ENCODE results near the gene CD2AP.

The CD2AP gene

DNA sequence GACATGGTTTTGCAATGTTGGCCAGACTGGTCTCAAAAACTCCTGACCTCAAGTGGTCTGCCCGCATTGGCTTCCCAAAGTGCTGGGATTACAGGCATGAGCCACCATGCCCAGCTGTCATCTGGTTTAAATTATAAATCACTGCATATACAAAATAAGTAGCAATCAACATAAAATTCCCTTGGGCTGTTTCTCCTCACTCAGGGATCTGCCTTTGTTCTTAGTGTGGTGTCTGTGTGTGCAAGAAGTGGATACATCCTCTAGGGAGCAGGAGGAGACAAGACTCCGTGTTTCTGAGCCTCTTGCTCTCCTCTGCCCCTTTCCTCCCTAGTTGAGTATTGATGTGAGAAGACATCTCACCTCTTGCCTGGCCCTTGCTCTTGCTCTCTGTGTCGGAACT lies 155.6 kb downstream of the CD2AP start:
- Histone ChIP-seq H3K27me3 (ENCODE audit: low read length) (no peaks in the 10 kb centered on the region), H3F3A (ENCODE audit: insufficient read depth) (peaks cover 22% of the 10 kb centered on the region), H3K9me2 (replicated peaks; ENCODE audit: insufficient read depth, low read length) (no peaks in the 10 kb centered on the region), H3K4me2 (ENCODE audit: low read depth, low read length, poor library complexity, severe bottlenecking) (no peak overlapping the region), H3K9ac (ENCODE audit: low read length) (no peak overlapping the region), H3K36me3 (ENCODE audit: low read length) (no peaks in the 10 kb centered on the region), H3K4me3 (ENCODE audit: insufficient read depth, low read length, poor library complexity, severe bottlenecking) (no peak overlapping the region), H4K20me1 (ENCODE audit: low read depth, low read length) (no peaks in the 10 kb centered on the region), H3K79me2 (ENCODE audit: insufficient read depth, low read length) (no peaks in the 10 kb centered on the region), H3K27ac (ENCODE audit: low read depth, low read length) (no peak overlapping the region), H3K9me3 (ENCODE audit: insufficient read depth, low read length) (no peaks in the 10 kb centered on the region), H2AFZ (ENCODE audit: low read depth, low read length, severe bottlenecking) (no peak overlapping the region)
- no peak for TF ChIP-seq EZH2phosphoT487 (conservative IDR thresholded peaks at IDR 0.05; ENCODE audit: low read length)
- TF ChIP-seq, protein P1, sequence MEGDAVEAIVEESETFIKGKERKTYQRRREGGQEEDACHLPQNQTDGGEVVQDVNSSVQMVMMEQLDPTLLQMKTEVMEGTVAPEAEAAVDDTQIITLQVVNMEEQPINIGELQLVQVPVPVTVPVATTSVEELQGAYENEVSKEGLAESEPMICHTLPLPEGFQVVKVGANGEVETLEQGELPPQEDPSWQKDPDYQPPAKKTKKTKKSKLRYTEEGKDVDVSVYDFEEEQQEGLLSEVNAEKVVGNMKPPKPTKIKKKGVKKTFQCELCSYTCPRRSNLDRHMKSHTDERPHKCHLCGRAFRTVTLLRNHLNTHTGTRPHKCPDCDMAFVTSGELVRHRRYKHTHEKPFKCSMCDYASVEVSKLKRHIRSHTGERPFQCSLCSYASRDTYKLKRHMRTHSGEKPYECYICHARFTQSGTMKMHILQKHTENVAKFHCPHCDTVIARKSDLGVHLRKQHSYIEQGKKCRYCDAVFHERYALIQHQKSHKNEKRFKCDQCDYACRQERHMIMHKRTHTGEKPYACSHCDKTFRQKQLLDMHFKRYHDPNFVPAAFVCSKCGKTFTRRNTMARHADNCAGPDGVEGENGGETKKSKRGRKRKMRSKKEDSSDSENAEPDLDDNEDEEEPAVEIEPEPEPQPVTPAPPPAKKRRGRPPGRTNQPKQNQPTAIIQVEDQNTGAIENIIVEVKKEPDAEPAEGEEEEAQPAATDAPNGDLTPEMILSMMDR (IDR thresholded peaks at IDR 0.05; ENCODE audit: insufficient read depth, low read length, poor library complexity, severe bottlenecking), result no peak

DNA sequence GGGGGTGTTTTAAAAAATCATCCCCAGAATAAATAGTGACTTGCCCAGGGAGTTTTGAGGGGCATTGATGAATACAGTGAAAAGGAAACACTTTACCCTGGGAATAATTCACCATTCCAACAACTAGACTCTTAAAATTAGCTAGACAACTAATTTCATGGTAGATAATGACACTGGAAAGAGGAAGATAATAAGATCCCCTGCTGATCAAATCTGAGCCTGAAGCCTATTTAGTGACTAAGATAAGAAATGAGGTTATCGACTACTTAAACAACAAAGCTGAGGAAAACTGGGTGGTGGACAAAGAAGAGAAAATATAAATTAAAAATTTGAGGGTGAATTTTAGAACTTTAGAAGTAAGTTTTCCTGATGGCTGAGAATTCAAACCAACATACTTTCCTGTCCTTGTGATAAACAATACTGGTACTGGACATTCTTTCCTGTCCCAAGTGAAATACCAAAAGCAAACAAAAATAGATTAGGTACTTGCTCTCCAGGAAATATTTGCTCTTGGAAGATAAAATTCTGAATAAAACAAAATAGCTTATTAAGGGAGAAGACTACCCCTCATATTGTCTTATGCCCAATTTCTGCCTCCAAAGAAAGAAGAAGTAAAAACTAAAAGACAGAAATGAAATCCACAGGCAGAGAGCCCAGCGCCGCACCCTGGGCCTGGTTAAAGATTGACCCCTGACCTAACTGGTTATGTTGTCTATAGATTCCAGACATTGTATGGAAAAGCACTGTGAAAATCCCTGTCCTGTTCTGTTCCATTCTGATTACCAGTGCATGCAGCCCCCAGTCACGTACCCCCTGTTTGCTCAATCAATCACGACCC lies 156.8 kb downstream of the CD2AP start:
- Histone ChIP-seq H3K27ac (ENCODE audit: low read depth, low read length) (no peak overlapping the region), H4K20me1 (ENCODE audit: low read depth, low read length) (no peaks in the 10 kb centered on the region), H3K9me3 (ENCODE audit: insufficient read depth, low read length) (no peaks in the 10 kb centered on the region), H3K4me2 (ENCODE audit: low read depth, low read length, poor library complexity, severe bottlenecking) (no peak overlapping the region), H3K9me2 (replicated peaks; ENCODE audit: insufficient read depth, low read length) (no peaks in the 10 kb centered on the region), H3K79me2 (ENCODE audit: insufficient read depth, low read length) (no peaks in the 10 kb centered on the region), H3K27me3 (ENCODE audit: low read length) (no peaks in the 10 kb centered on the region), H3K9ac (ENCODE audit: low read length) (no peak overlapping the region), H3K4me3 (ENCODE audit: insufficient read depth, low read length, poor library complexity, severe bottlenecking) (no peak overlapping the region), H2AFZ (ENCODE audit: low read depth, low read length, severe bottlenecking) (no peak overlapping the region), H3K36me3 (ENCODE audit: low read length) (no peaks in the 10 kb centered on the region), H3F3A (ENCODE audit: insufficient read depth) (peaks cover 15% of the 10 kb centered on the region)
- no peak for TF ChIP-seq EZH2phosphoT487 (conservative IDR thresholded peaks at IDR 0.05; ENCODE audit: low read length)
- TF ChIP-seq, protein P1 (IDR thresholded peaks at IDR 0.05; ENCODE audit: insufficient read depth, low read length, poor library complexity, severe bottlenecking), result no peak

DNA sequence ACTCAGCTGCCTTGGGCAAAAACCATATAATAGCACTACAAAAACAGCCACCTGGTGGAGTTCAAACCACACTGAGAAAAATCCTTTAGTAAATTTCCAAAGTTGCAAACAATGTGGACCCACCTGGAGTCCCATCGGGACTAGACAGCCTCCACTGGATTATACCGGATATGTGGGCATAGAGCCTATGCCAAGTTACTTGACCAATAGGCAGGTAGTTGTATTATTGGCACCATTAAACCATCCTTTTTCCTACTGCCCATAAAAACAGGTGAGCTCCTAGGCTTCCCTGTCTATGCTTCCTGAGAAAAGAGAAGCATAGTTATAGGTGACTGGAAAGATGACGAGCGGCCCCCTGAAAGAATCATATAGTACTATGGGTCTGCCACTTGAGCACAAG lies 169.1 kb downstream of the CD2AP start:
- H2AFZ ChIP-seq (ENCODE audit: low read depth, low read length, severe bottlenecking), result no peak overlapping the region
- H3F3A ChIP-seq (ENCODE audit: insufficient read depth), result no peaks in the 10 kb centered on the region
- H3K79me2 ChIP-seq (ENCODE audit: insufficient read depth, low read length), result no peaks in the 10 kb centered on the region
- H3K36me3 ChIP-seq (ENCODE audit: low read length), result no peaks in the 10 kb centered on the region
- no peak for TF ChIP-seq EZH2phosphoT487 (conservative IDR thresholded peaks at IDR 0.05; ENCODE audit: low read length)
- TF ChIP-seq, protein P1 (IDR thresholded peaks at IDR 0.05; ENCODE audit: insufficient read depth, low read length, poor library complexity, severe bottlenecking), result no peak
- no peaks in the 10 kb centered on the region for H3K27me3 ChIP-seq (ENCODE audit: low read length)
- no peak overlapping the region for H3K4me2 ChIP-seq (ENCODE audit: low read depth, low read length, poor library complexity, severe bottlenecking)
- no peak overlapping the region for H3K9ac ChIP-seq (ENCODE audit: low read length)
- no peak overlapping the region for H3K4me3 ChIP-seq (ENCODE audit: insufficient read depth, low read length, poor library complexity, severe bottlenecking)
- H3K9me2 ChIP-seq (replicated peaks; ENCODE audit: insufficient read depth, low read length), result no peaks in the 10 kb centered on the region
- H4K20me1 ChIP-seq (ENCODE audit: low read depth, low read length), result no peaks in the 10 kb centered on the region
- no peaks in the 10 kb centered on the region for H3K9me3 ChIP-seq (ENCODE audit: insufficient read depth, low read length)
- no peak overlapping the region for H3K27ac ChIP-seq (ENCODE audit: low read depth, low read length)
